Adrenal gland (tissue), 12 donors: ENCODE results near the gene C1QTNF5. TPM values are rescaled to one million over a fixed set of nuclear protein-coding genes. Genes with fewer than 3 reads are reported as not detected.

Experiments
- DNase-seq, 7 donors: peaks; one replicate each; pipeline ENCODE4 v3.0.0-alpha.2; 2019 to 2020
- H3K27ac ChIP-seq, 5 donors: fragments of 200-600 bp; sonication (generic) in 4 of 5; 1 replicate in 3 of 5; 2 replicates in 2 of 5; pipeline versions ENCODE4 v1.5.1 to v1.8.0; 2016 to 2020; ENCODE audit warnings: mild to moderate bottlenecking in 1 of 5
- H3K27me3 ChIP-seq: fragments of 200-600 bp; 2 replicates; pipeline ENCODE4 v1.8.0; 2021
- H3K36me3 ChIP-seq, 2 donors: fragments of 200-600 bp; replicated peaks in 1 of 2; 1 replicate in 1 of 2; 2 replicates in 1 of 2; pipeline versions ENCODE4 v1.5.1 to v1.8.0; 2018 to 2022
- H3K4me1 ChIP-seq, 2 donors: fragments of 200-600 bp; replicated peaks in 1 of 2; 1 replicate in 1 of 2; 2 replicates in 1 of 2; pipeline versions ENCODE4 v1.5.1 to v1.8.0; 2018 to 2021
- H3K4me3 ChIP-seq, 4 donors: fragments of 200-600 bp; sonication (generic) in 3 of 4; one replicate each; pipeline ENCODE4 v1.5.1; 2016 to 2018
- H3K9me3 ChIP-seq, 3 donors: fragments of 200-600 bp; sonication (generic) in 1 of 3; replicated peaks in 1 of 3; 1 replicate in 2 of 3; 2 replicates in 1 of 3; pipeline versions ENCODE4 v1.5.1 to v1.8.0; 2016 to 2021
- CTCF ChIP-seq, 6 experiments: fragments of 450-650 bp in 4 of 6; fragments of 200-600 bp in 2 of 6; sonication (generic) in 1 of 6; IDR thresholded peaks; 1 replicate in 5 of 6; 2 replicates in 1 of 6; pipeline versions ENCODE4 v1.5.1 to v1.8.0; 2016 to 2021; ENCODE audit warnings: antibody characterized with exemption in 6 of 6, mild to moderate bottlenecking in 2 of 6, moderate library complexity in 1 of 6
- POLR2A ChIP-seq, 2 donors: fragments of 450-650 bp; IDR thresholded peaks; one replicate each; pipeline ENCODE4 v1.6.1; 2017; ENCODE audit warnings: antibody characterized with exemption in 2 of 2, mild to moderate bottlenecking in 2 of 2, moderate library complexity in 1 of 2
- WGBS, 4 donors: extraction: QIAGEN DNeasy Blood & Tissue Kit in 2 of 4; methylation state at CpG; one replicate each; pipeline versions ENCODE4 v1.1.5 to v1.1.7; 2013 to 2017; 5-methylcytosine and 5-hydroxymethylcytosine counted together
- intact Hi-C, 2 donors: fragments of 100-400 bp; cut with DNase I; formaldehyde crosslinking; loops; one replicate each; pipeline versions ENCODE4 v1.14.1 to v1.15.0; 2022 to 2023
- polyA plus RNA-seq, 3 donors: library from polyadenylated mRNA; stranded (reverse); fragments of 200-250 nt in 2 of 3; fragments of 350-450 nt in 1 of 3; fragmentation: Illumina TruSeq in 1 of 3; extraction: RNeasy Lipid Tissue Mini Kit (QIAGEN cat#74804) in 1 of 3; gene quantifications; one replicate each; pipeline ENCODE4 v1.2.3, GENCODE V29; 2013 to 2014
- total RNA-seq, 9 donors: library from RNA; depleted of rRNA in 4 of 9; stranded (reverse); fragments of >200 nt in 4 of 9; fragments of 120-200 nt in 1 of 9; fragmentation: NEBNext Ultra II Directional in 1 of 9; extraction: Animal tissue kit (Norgen Biotek cat#: 25700) in 1 of 9; gene quantifications; one replicate each; pipeline versions ENCODE4 v1.1.0 to v1.2.4, GENCODE V29; 2013 to 2023
- donor health status: healthy with polysubstance abuse.
- donor health status: Bipolar disorder and iron deficiency.
- donor health status: DM: yes; HTN: yes; CAD: no.
- donor health status: DM: no; HTN: no; CAD: no.
- donor health status: DM: no; HTN: no; CAD: no.
- donor health status: DM: yes; HTN: yes; CAD: no.

The C1QTNF5 gene
- total and polyA plus RNA-seq, 12 donors, result 1.8 to 46.9 (median 20.6) TPM

GRCh38 chr11:119335091-119335654 is 5.5 kb downstream of the C1QTNF5 start:
- Histone ChIP-seq H3K27ac (no peak overlapping the region), H3K27me3 (no peaks in the 10 kb centered on the region)
- TF ChIP-seq CTCF (IDR thresholded peaks at IDR 0.05) (no peak), POLR2A (IDR thresholded peaks at IDR 0.05) (no peak)

GRCh38 chr11:119334174-119334930 is 6.3 kb downstream of the C1QTNF5 start, which contains the start of gene RNF26:
RNF26 (plus strand) TSS chr11:119334527; CDS start chr11:119335123, 596 bp downstream.
- intact Hi-C loops, result loop anchor here in 1 of 2 donors (10.0 kb wide), 2 partner anchors 60 to 130 kb away; partner anchors contain the start of gene CBL
- H3K4me1 ChIP-seq, result peaks cover 9 to 30% of the 10 kb centered on the region in 2 donors
- WGBS, 4 donors, result 0 to 1% (median 0%) methylated on average over 26 to 54 of the region's 54 CpGs
- H3K36me3 ChIP-seq, result peaks cover 0 to 11% of the 10 kb centered on the region in 2 donors
- no peaks in the 10 kb centered on the region for H3K27me3 ChIP-seq
- TF ChIP-seq POLR2A (IDR thresholded peaks at IDR 0.05), result peak; percentile 30 to 70
- no peak for TF ChIP-seq CTCF (IDR thresholded peaks at IDR 0.05)
- peak within 1 kb of the TSS in 4 of 5 donors; percentile 77 to 88 (median 81) for H3K27ac ChIP-seq
- peak; percentile 95 to 99 (median 97) for DNase-seq
- H3K9me3 ChIP-seq, result no peaks in the 10 kb centered on the region
- H3K4me3 ChIP-seq, result peak within 1 kb of the TSS; percentile 65 to 96 (median 84)

More at GRCh38 chr11:119335091-119335654, 5.5 kb downstream of the C1QTNF5 start:
- intact Hi-C loops, result loop anchor here in 1 of 2 donors (10.0 kb wide), 2 partner anchors 60 to 130 kb away; partner anchors contain the start of gene CBL
- Histone ChIP-seq H3K4me1 (peaks cover 16 to 38% of the 10 kb centered on the region in 2 donors), H3K9me3 (no peaks in the 10 kb centered on the region), H3K4me3 (peak overlapping the region in 2 of 4 donors; percentile 79 to 96), H3K36me3 (peaks cover 0 to 11% of the 10 kb centered on the region in 2 donors)
- WGBS, 4 donors, result 46 to 73% (median 55%) methylated on average over 6 to 15 of the region's 15 CpGs
- no peak for DNase-seq

- Histone ChIP-seq H3K36me3 (peaks cover 0 to 11% of the 10 kb centered on the region in 2 donors), H3K27ac (no peak overlapping the region), H3K4me3 (no peak overlapping the region), H3K4me1 (peaks cover 7 to 12% of the 10 kb centered on the region in 2 donors), H3K9me3 (no peaks in the 10 kb centered on the region), H3K27me3 (no peaks in the 10 kb centered on the region)
- WGBS, 4 donors, result 77 to 86% (median 81%) methylated on average over 4 of the region's 4 CpGs
- intact Hi-C loops, result loop anchor here in 1 of 2 donors (10.0 kb wide), 2 partner anchors 57 to 127 kb away; partner anchors contain the start of gene CBL
- no peak for DNase-seq
- TF ChIP-seq POLR2A (IDR thresholded peaks at IDR 0.05), result no peak
- TF ChIP-seq CTCF (IDR thresholded peaks at IDR 0.05), result no peak
Observed at GRCh38 chr11:119332111-119332765, 8.4 kb downstream of the C1QTNF5 start.

GRCh38 chr11:119330237-119330636 is 10.4 kb downstream of the C1QTNF5 start:
- Histone ChIP-seq H3K4me3 (no peak overlapping the region), H3K27me3 (no peaks in the 10 kb centered on the region), H3K27ac (no peak overlapping the region), H3K36me3 (no peaks in the 10 kb centered on the region), H3K4me1 (peaks cover 5% of the 10 kb centered on the region in 2 donors), H3K9me3 (no peaks in the 10 kb centered on the region)
- 43 to 61% (median 57%) methylated on average over 1 of the region's 1 CpG for WGBS, 4 donors
- no peak for TF ChIP-seq CTCF (IDR thresholded peaks at IDR 0.05)
- no peak for TF ChIP-seq POLR2A (IDR thresholded peaks at IDR 0.05)
- DNase-seq, result no peak
- intact Hi-C loops, result loop anchor here in 1 of 2 donors (10.0 kb wide), 2 partner anchors 55 to 125 kb away; partner anchors contain the start of gene CBL
